Fibroblast of the aortic adventitia (primary cell): ENCODE data around the gene CRIP3. TPM values are rescaled to one million over a fixed set of nuclear protein-coding genes. Genes with fewer than 3 reads are reported as not detected.
"Not testable (repeated sequence)": the region's sequence is repeated elsewhere in the genome, so short reads cannot be mapped to it uniquely, and the experiment has no call there.

Experiments used
- DNase-seq: peaks from one replicate; pipeline ENCODE4 v3.0.0-alpha.2; 2010; ENCODE audit warnings: low read depth
- H3K4me3 ChIP-seq: 2 replicates; pipeline ENCODE4 v1.5.1; 2011; ENCODE audit warnings: low read depth, mild to moderate bottlenecking, control low read depth, low read length, moderate library complexity
- total RNA-seq: library from RNA; depleted of rRNA; stranded (reverse); fragments of >200 nt; gene quantifications from 2 replicates; pipeline ENCODE4 v1.2.3, GENCODE V29; 2012; ENCODE audit warnings: low replicate concordance
- TF ChIP-seq, protein P1 (sequence below): IDR thresholded peaks from 2 replicates; pipeline ENCODE4 v1.5.1; 2011; ENCODE audit warnings: mild to moderate bottlenecking, low read length, control low read depth, inconsistent platforms; ENCODE audit not compliant: insufficient read depth

The CRIP3 gene
- total RNA-seq, 1 donor: not detected

- no peak for DNase-seq
- TF ChIP-seq, protein P1, sequence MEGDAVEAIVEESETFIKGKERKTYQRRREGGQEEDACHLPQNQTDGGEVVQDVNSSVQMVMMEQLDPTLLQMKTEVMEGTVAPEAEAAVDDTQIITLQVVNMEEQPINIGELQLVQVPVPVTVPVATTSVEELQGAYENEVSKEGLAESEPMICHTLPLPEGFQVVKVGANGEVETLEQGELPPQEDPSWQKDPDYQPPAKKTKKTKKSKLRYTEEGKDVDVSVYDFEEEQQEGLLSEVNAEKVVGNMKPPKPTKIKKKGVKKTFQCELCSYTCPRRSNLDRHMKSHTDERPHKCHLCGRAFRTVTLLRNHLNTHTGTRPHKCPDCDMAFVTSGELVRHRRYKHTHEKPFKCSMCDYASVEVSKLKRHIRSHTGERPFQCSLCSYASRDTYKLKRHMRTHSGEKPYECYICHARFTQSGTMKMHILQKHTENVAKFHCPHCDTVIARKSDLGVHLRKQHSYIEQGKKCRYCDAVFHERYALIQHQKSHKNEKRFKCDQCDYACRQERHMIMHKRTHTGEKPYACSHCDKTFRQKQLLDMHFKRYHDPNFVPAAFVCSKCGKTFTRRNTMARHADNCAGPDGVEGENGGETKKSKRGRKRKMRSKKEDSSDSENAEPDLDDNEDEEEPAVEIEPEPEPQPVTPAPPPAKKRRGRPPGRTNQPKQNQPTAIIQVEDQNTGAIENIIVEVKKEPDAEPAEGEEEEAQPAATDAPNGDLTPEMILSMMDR: no peak
- peak overlapping the region; percentile 59 for H3K4me3 ChIP-seq
These were observed 408 bp upstream of the CRIP3 start for GRCh38 chr6:43308990-43309477.

- TF ChIP-seq, protein P1: no peak
- no peak for DNase-seq
- no peak overlapping the region for H3K4me3 ChIP-seq
These were observed 1.1 kb downstream of the CRIP3 start for GRCh38 chr6:43307451-43308100.

DNA sequence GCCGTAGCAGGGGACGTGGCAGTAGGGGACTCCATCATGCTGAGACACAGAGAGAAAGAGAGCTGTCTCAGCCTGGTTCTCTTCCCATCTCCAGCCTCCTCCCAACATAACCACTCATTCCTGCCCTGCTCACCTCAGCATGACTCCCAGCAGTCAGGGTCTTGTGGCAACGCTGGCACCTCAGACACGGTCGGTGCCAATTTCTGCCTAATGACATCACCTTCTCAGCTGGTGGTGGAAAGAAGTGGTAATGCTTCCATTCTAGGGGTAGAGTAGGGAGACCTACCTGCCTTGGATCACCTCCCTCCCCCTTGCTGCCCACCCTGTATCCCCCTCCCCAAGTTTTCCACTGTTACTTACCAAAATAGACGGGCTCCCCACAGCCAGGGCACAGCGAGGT lies 2.5 kb downstream of the CRIP3 start:
- no peak for DNase-seq
- TF ChIP-seq, protein P1: no peak

GRCh38 chr6:43304882-43305281 lies 3.7 kb downstream of the CRIP3 start:
- H3K4me3 ChIP-seq: no peak overlapping the region
- DNase-seq: no peak
- TF ChIP-seq, protein P1: no peak

More for the DNA sequence above, 2.5 kb downstream of the CRIP3 start:
- no peak overlapping the region for H3K4me3 ChIP-seq

DNA sequence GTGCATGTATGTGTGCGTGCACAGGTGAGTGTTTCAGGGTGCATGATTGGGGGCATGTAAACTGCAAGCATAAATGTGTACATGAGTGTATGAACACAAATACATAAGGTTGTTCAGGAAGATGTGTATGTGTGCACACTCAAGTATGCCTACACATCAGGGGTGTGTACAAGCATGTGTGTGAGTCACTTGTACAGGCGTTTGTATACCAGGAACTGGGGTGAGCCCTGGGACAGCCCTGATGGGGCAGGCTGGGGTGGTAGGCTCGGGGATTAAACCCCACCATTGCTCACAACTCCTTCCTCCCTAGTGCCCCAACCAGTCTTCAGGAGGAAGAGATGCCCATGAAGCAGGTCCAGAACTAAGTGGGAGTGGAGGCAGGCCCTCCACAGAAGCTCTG lies 4.3 kb downstream of the CRIP3 start:
- no peak for DNase-seq
- TF ChIP-seq, protein P1: no peak
- no peak overlapping the region for H3K4me3 ChIP-seq

DNA sequence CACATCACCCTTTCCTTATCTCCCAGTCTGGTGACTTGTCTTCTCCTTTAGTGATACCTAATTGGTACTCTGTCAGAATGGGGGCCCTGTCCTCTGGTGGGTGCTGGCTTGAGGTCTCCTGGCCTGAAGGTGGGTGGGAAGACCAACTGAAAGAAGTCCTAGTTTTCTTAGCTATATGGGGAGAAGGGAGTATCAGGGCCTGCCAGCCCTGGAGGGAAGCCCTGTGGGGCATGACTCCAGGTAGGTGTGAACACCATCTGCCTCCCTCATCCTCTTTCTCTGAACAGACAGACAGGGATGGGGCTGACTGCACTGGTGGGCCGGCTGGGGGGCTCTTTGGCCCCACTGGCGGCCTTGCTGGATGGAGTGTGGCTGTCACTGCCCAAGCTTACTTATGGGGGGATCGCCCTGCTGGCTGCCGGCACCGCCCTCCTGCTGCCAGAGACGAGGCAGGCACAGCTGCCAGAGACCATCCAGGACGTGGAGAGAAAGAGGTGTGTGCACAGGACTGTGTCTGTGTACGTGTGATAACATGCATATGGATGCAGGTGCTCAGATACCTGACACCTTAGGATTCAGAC lies 4.8 kb downstream of the CRIP3 start:
- DNase-seq: no peak
- TF ChIP-seq, protein P1: no peak

GRCh38 chr6:43303006-43303405 lies 5.6 kb downstream of the CRIP3 start:
- not testable (repeated sequence) for DNase-seq, H3K4me3 ChIP-seq

More for the DNA sequence above, 4.8 kb downstream of the CRIP3 start:
- no peak overlapping the region for H3K4me3 ChIP-seq
